Measurements from ENCODE around the gene PCDHGA8.
"Not testable (repeated sequence)": the region's sequence is repeated elsewhere in the genome, so short reads cannot be mapped to it uniquely, and the experiment has no call there.

The PCDHGA8 gene

GRCh38 chr5:141343953-141344463 is 48.4 kb upstream of the PCDHGA8 start:
- no peak for DNase-seq (ENCODE audit: low read depth in 1 of 2, low spot score in 1 of 2)
- TF ChIP-seq SPI1 (IDR thresholded peaks at IDR 0.05; ENCODE audit: borderline replicate concordance, low read depth): no peak
- no peak for TF ChIP-seq GABPA (IDR thresholded peaks at IDR 0.05; ENCODE audit: low read depth)
- TF ChIP-seq POLR2AphosphoS5 (IDR thresholded peaks at IDR 0.05; ENCODE audit: low read depth): no peak
- no peak for TF ChIP-seq REST (IDR thresholded peaks at IDR 0.05; ENCODE audit: insufficient replicate concordance, low read depth)
- TF ChIP-seq CTCF (IDR thresholded peaks at IDR 0.05; ENCODE audit: insufficient read depth, low read length): no peak
- Histone ChIP-seq H3K27me3 (ENCODE audit: insufficient read depth, poor library complexity, severe bottlenecking) (no peaks in the 10 kb centered on the region), H3K4me3 (replicated peaks; ENCODE audit: insufficient read depth, low read length) (no peak overlapping the region), H3K27ac (replicated peaks) (no peak overlapping the region)

GRCh38 chr5:141345327-141345726 is 47.1 kb upstream of the PCDHGA8 start:
- no peak overlapping the region for H3K27ac ChIP-seq (replicated peaks)
- TF ChIP-seq GABPA (IDR thresholded peaks at IDR 0.05; ENCODE audit: low read depth) (no peak), REST (IDR thresholded peaks at IDR 0.05; ENCODE audit: insufficient replicate concordance, low read depth) (no peak), POLR2AphosphoS5 (IDR thresholded peaks at IDR 0.05; ENCODE audit: low read depth) (no peak), CTCF (IDR thresholded peaks at IDR 0.05; ENCODE audit: insufficient read depth, low read length) (no peak), SPI1 (IDR thresholded peaks at IDR 0.05; ENCODE audit: borderline replicate concordance, low read depth) (no peak)
- no peak overlapping the region for H3K4me3 ChIP-seq (replicated peaks; ENCODE audit: insufficient read depth, low read length)
- DNase-seq (ENCODE audit: low read depth in 1 of 2, low spot score in 1 of 2): no peak
- H3K27me3 ChIP-seq (ENCODE audit: insufficient read depth, poor library complexity, severe bottlenecking): no peaks in the 10 kb centered on the region

GRCh38 chr5:141346017-141346416 is 46.4 kb upstream of the PCDHGA8 start:
- H3K4me3 ChIP-seq (replicated peaks; ENCODE audit: insufficient read depth, low read length); DNase-seq (ENCODE audit: low read depth in 1 of 2, low spot score in 1 of 2); H3K27ac ChIP-seq (replicated peaks); H3K27me3 ChIP-seq (ENCODE audit: insufficient read depth, poor library complexity, severe bottlenecking): not testable (repeated sequence)

- TF ChIP-seq REST (IDR thresholded peaks at IDR 0.05; ENCODE audit: insufficient replicate concordance, low read depth) (no peak), CTCF (IDR thresholded peaks at IDR 0.05; ENCODE audit: insufficient read depth, low read length) (peak; percentile 32)
- no peak within 1 kb of the TSS for H3K4me3 ChIP-seq (replicated peaks; ENCODE audit: insufficient read depth, low read length)
- no peaks in the 10 kb centered on the region for H3K27me3 ChIP-seq (ENCODE audit: insufficient read depth, poor library complexity, severe bottlenecking)
- no peak within 1 kb of the TSS for H3K27ac ChIP-seq (replicated peaks)
- DNase-seq (ENCODE audit: low read depth in 1 of 2, low spot score in 1 of 2): peak in 1 of 2 experiments; percentile 46
Observed at GRCh38 chr5:141349917-141350619, 42.4 kb upstream of the PCDHGA8 start, which contains the start of gene PCDHGB1. TSS of gene PCDHGB1 (plus strand) at chr5:141350099. CDS start at chr5:141350261, 162 bp downstream.

All from HL-60 (cell line).